HG02642 (cell line): ENCODE data around the gene CTNNA1.

Experiments
- ATAC-seq: cut with Tn5 transposase; IDR thresholded peaks from one replicate; pipeline ENCODE4 v1.9.1; 2021; ENCODE audit warnings: mild to moderate bottlenecking; ENCODE audit not compliant: unreplicated experiment, poor library complexity

CTNNA1 gene

GRCh38 chr5:138942861-138943260 is 189.6 kb downstream of the CTNNA1 start:
- no peak for ATAC-seq

DNA sequence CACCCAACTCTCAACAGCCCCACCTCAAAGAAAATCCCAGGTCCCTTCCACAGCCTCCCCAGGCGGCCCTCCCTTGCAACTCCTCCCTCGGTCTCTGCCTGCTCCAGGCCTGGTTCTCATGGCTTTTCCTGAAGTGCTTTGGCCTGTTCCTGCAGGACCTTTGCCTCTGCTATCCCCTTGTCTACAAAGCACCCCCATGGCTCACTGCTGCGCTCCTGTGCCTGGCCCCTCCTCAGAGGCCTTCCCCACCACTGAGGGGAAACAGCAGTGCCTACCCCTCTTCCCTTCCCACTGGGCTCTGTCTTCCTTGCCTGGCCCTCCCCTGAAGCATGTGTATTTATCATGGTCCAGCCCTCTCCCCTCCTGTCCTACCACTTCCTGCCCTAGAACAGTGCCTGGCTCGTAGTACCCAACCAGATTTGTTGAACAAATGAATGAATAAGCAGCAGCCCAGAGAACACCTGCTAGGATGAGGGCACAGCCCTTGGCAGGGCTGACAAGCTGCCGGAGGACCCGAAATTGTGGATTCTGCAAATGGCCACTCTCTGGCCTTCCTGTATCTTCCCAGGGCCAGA is 190.5 kb downstream of the CTNNA1 start:
- no peak for ATAC-seq

DNA sequence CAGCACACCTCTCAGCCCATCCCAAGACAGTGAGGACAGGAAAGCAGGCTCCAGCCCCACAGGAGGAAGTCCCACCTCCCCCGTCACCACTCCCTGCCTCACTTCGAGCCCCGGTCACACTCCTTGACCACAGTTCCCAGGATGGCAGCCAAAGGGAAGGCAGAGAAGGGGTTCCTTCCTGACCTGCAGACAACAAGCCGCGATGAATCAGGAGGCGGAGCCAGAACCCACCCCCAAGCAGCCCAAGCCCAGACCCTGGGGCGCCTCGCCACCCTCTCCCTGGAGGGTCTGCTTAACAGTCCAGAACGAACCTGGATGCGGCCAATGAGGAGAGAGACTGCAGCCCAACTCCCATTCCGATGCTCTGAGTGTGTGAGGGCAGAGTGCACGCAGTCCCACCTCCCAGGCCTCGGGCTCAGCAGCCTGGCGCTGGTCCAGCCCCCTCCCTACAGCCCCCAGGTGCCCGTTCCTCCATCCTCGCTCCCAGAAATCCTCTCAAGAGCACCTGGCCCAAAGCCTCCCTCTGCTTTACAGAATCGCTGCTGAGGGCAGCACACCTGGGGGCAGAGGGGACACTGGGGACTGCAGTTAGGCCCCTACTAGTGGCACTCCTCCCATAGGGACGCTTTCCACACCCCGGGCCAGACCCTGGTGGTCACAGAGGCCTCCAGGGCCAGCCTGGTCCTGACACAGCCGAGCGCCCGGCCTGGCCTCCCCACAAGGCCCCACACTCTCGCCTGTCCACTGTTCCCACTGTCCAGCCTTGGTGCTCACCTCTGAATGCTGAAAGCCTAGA is 191.5 kb downstream of the CTNNA1 start:
- no peak for ATAC-seq

- no peak for ATAC-seq
Measured at GRCh38 chr5:138945421-138946240, 192.4 kb downstream of the CTNNA1 start.

DNA sequence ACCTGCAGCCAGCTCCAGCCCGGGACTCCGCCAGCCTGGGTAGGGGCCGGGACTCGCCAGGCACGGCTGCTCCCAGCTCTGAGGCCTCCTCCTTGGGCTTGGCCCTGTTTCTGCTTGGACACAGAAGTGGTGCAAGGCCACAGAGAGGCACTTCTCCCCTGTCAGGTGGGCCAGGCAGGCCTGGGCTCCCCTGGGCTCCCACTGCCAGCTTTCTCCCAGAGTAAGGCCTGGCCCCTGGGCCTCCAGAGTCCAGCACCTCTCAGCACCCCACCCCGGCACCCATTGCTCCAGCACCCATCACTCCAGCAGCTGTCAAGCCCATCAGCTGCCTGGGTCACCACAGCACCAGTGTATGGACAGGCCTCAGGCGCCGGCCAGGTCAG is 193.0 kb downstream of the CTNNA1 start:
- no peak for ATAC-seq

DNA sequence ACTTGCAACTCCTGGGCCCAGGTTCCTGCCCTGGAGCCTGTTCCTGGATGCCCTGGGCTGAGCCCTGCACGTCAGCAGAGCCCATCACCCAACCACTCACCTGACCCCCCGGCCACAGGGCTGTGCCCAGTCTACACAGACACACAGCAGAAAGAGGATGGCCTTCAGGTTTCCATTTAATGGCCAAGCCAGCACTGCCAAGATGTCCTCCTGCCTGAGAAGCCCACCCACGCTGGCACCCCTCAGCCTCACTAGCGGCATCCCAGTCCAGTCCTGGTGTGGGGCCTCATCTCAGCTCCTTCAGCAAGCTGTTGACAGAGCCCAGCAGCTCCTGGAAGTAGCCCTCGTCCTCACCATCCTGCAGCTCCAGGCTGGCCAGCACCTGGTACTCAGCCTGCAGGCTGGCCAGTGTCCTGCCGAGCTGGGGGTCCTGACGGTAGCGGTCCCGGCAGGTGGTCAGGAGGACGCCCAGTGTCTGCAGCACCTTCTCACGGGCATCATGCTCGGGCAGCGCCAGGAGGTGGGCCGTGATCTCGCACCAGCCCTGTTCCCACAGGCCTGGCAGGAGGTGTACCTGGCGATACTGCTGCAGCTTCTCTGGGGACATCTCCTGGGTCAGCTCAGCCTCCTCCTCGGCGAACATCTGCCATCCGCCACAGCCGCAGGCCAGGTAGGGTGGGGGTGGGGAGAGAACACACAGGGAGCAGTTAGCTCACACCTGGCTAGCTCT is 193.8 kb downstream of the CTNNA1 start:
- ATAC-seq, result no peak

- no peak for ATAC-seq
Measured at GRCh38 chr5:138947780-138948179, 194.6 kb downstream of the CTNNA1 start.

- no peak for ATAC-seq
Measured at GRCh38 chr5:138948471-138949222, 195.4 kb downstream of the CTNNA1 start.

DNA sequence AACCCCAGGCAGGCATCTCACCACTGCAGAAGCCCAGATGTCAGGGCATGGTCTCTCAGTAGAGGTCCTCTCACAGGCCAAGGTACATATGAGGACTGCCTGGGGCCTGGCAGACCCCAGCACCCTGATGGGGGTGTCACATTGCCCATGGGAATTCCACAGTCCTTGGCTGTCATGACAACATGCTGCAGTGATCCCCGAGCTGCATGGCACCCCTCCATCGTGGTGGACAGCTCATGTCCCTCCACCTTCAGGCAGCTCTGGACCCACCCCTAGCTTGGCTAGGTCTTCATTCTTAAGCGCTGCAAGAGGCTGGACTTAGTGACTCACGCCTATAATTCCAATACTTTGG is 196.0 kb downstream of the CTNNA1 start:
- no peak for ATAC-seq

- ATAC-seq, result no peak
Measured at GRCh38 chr5:138949988-138950387, 196.8 kb downstream of the CTNNA1 start.

DNA sequence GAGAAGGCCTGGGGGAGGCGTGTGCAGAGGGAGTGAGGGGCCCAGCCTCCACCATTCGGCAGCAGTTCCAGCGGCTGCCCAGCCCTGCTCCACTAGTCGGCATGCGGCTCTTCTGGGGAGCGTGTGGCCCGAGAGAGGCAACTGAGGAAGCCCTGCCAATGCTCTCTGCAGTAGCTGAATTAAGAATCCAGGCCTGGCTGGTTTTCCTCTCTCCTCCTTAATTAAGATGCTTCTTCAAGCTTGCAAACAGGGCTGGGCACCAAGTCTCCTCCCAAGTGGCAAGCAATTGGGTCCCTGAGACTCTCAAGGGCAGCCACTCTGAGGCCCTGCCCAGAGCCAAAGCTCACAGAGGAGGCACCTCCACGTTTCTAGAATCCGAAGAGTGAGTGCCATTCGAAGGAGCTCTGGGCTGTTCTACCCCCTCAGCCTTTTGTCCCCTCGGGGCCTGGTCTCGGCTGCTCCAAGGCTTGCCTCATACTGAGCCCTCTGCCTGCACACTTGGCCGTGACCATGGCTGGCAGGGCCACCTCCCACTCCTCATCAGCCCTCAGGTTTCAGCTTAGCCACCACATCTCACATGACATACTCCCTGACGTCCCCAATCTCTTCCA is 197.3 kb downstream of the CTNNA1 start:
- no peak for ATAC-seq

DNA sequence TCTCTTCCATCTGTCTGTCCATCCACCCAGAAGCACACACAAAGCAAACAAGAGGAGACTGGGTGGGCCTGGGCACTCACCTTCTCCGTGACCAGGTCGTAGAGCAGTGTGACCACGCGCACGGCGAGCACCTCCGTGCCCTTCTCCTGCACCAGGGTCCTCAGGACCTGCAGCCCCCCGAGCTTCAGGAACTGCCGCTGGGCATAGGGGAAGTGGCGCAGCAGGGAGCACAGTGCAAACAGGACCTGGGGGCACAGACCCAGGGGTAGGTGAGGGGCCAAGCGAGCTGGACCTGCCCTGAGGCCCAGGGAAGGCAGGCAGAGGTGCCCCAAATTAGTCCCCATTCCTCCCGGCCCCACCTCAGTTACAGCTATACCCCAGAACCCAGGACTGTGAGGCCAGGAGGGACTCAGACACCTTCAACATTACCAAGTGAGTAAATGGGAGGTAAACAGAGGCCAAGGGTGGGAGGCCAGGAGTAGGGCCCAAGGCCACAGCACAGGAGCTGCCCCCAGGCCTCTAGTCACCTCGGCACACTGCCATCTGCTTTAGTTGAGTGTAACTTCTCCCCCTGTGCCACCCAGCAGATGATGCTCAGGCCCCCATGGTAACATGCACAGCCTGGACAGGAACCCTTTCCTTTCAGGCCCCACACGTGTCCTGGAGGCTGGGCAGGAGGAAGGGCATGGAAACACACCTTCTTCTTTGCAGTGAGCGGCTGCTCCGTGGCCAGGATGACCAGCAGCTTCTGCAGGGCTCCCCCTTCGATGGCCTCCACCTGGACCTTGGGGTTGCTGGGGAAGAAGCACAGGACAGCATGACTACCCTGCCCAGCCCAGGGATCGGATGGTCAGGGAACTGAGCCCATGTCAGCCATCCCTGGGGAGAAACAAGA is 198.1 kb downstream of the CTNNA1 start:
- ATAC-seq, result no peak

DNA sequence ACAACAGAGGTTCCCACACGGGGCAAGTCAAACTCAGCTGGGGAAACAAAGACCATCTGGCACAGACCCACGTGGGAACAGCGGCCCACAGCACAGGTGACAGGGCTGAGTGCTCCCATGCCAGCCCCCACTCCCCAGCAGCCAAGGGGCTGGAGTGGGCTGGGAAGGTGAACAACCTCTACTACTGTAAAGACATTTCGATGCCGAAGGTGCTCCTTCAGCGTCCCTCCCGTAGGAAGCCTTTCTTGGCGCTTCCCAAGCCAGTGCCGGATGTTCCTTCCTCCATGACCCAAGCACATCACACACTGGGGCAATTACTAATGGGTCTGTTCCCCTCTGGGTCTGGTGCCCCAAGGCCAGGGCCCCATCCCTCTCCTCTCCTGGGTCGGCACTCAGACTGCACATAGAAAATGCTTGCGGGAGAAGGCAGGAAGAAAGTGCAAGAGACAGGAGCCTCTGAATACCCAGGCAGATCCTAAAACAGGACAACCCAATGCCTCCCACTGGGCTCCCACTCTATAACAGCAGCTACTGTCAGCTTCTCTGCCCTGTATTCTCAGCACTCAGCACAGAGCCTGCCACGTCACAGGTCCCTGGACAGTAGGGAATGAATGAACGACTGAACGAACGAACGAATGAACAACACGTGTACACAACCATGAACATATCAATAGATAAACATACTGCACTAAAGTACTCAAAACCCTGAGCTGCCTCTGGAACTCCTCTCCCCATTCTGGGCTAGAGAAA is 198.9 kb downstream of the CTNNA1 start:
- ATAC-seq, result no peak

- ATAC-seq, result no peak
Measured at GRCh38 chr5:138952962-138953361, 199.7 kb downstream of the CTNNA1 start.

DNA sequence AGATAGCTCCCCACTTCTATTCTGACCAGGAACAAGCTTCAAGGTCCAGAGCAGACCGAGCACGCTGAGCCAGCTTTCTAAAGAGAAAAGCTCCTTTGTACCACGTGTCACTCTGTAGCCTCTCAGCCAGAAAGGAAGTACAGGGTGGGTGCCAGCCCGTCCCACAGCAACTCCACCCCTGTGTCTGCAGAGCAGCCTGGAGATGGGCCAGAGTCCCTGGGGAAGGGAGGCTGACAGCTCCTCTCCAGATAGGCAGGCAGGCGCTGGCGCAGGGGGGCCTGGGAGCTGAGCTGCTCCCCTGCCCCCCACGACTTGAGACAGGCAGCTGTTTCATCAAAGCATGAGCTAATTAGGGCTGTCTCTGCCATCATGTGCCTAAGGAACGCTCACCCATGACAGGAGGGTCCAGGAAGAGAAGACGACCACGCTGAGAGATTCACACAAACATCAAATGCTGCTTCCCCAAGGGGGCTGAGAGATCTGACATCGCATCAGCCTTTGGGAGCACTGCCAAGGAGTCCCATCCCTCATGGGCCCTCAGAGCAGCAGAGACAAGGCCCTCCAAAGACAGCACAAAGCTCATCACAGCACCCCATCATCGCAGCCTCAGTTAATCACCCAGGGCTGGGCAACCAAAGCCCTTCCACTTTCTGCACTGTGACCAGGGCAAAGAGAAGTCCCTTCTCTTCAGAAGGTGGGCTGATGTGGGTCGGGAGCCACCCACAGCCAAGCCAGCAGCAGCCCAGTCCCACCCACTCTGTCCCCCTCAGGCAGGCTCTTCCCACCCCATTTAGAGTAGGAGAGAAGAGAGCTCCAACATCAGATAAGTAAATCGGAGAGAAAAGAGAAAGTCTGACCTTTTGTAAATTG is 200.4 kb downstream of the CTNNA1 start:
- no peak for ATAC-seq

GRCh38 chr5:138954257-138955012 is 201.2 kb downstream of the CTNNA1 start:
- no peak for ATAC-seq
